ENCODE measurements around the gene BCAP29. TPM values are rescaled to one million over a fixed set of nuclear protein-coding genes. Genes with fewer than 3 reads are reported as not detected.

BCAP29 gene
- total and polyA plus RNA-seq, 11 donors: 42.5 to 241 (median 117) TPM

DNA sequence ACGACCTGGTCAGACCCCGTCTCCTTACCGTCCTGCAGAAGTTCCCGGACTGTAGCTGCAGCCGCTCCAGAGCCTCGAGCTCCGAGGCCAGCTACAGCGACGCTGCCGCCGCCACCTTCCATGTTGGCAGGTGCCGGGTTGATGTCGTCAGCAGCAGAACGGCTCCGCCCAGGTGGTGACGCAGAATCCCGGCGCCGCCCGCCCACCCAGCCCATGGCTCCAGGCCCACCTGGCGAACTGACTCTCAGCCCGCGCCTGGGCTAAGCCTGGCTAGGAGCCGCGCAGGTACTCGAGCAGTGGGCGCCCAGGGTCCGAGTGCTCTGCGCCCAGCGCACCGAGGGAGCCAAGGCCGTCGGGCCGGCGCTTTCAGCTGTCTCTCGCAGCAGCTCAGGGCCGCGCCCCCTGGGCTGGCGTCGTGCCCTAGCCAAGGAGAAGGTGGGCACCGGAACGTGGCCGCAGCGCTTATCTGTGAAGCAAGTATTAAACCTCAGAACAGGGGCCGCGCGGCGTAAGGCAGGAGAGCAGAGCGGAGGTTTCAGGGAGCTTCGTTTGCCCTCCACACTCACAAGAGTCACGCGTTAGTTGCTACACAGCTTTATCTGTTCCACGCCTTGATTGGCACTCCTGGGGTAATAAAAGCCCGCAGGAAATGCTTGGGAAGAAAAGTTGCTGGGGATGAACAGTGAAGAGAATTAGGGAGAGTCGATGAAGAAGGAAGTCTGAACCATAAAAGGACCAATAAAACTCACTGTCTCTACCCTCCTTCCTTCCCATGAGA is 16.1 kb upstream of the BCAP29 start, which contains the start of the genes COG5 and DUS4L:
Gene COG5, minus strand, starts transcription at position 146 of the 778 bp plus-strand sequence. Its CDS starts 24 bp downstream, at position 122.
Gene DUS4L, plus strand, starts transcription at position 197 of the 778 bp plus-strand sequence. CDS start 3,100 bp downstream, outside the sequence.
- H3K36me3 ChIP-seq: peaks cover 0 to 4% (median 0%) of the 10 kb centered on the region in 9 donors
- TF ChIP-seq CTCF (IDR thresholded peaks at IDR 0.05): peak in 1 of 12 donors; percentile 3
- peak in 1 of 2 donors; percentile 66 for TF ChIP-seq POLR2A (IDR thresholded peaks at IDR 0.05)
- DNase-seq (peak; percentile 82 to 92 (median 87)), ATAC-seq (peak; percentile 92 to 97 (median 96))
- H3K27ac ChIP-seq: peak within 1 kb of the TSS; percentile 88 to 99 (median 94)
- 0 to 1% (median 0%) methylated on average over 18 to 55 of the region's 55 CpGs for WGBS, 4 donors
- H3K4me3 ChIP-seq: peak within 1 kb of the TSS; percentile 70 to 97 (median 83)
- no peaks in the 10 kb centered on the region for H3K27me3 ChIP-seq
- peaks cover 6 to 54% (median 40%) of the 10 kb centered on the region in 12 donors for H3K4me1 ChIP-seq
- intact Hi-C loops (cut with DNase I): loop anchor here in 8 of 10 donors (1.0 to 10.0 kb wide), 10 partner anchors 16 to 359 kb away; partner anchors contain the start of genes BCAP29 (in 1 of the 8), CBLL1 (in 1 of the 8) and GPR22 (in 1 of the 8)
- H3K9me3 ChIP-seq: no peaks in the 10 kb centered on the region

DNA sequence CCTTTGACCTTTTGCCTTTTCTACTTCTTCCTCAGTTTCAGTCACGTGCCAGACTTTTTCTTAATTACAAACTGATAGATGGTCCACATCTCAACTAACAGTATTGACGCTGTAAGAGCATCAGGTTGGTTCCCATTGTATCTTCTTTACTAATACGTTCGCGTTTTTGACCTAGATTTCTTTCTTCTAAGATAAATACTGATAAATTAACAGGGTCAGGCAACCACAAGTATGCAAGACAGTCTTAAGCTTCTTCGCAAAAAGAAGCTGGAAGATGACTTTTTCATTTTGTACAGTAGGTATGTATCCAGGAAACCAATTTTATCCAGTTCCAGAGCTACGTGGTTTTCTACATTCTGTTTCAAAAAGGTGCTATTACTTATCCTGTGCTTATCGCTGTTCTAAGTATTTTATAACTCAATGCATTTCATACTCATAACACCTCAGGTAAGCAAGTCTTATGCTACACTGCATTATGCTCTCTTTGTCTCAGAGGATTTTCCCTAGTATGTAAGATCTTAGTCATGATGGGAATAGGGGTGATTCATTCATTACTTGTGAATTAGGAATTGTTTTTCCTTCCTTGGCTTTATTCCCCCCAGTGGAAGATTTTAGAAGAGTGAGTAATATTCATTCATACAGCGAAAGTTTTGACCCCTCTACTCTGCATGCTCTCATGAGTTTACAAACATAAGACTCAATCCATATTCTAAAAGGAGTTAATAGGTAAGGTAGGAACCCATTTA is 15.3 kb upstream of the BCAP29 start:
- Histone ChIP-seq H3K9me3 (no peaks in the 10 kb centered on the region), H3K4me3 (peak overlapping the region; percentile 70 to 97 (median 83)), H3K27ac (peak overlapping the region; percentile 88 to 99 (median 94)), H3K4me1 (peaks cover 4 to 46% (median 33%) of the 10 kb centered on the region in 12 donors), H3K27me3 (no peaks in the 10 kb centered on the region), H3K36me3 (peaks cover 0 to 8% (median 0%) of the 10 kb centered on the region in 9 donors)
- intact Hi-C loops (cut with DNase I): loop anchor here in 8 of 10 donors (5.0 to 10.0 kb wide), 9 partner anchors 80 to 360 kb away; partner anchors contain the start of genes CBLL1 (in 1 of the 8) and GPR22 (in 1 of the 8)
- ATAC-seq (no peak), DNase-seq (no peak)
- TF ChIP-seq POLR2A (IDR thresholded peaks at IDR 0.05) (no peak), CTCF (IDR thresholded peaks at IDR 0.05) (no peak)
- 49 to 53% (median 50%) methylated on average over 9 of the region's 9 CpGs for WGBS, 4 donors

GRCh38 chr7:107570298-107570697 is 9.7 kb upstream of the BCAP29 start:
- Histone ChIP-seq H3K27ac (no peak overlapping the region), H3K27me3 (no peaks in the 10 kb centered on the region), H3K4me3 (no peak overlapping the region), H3K9me3 (no peaks in the 10 kb centered on the region), H3K36me3 (peaks cover 0 to 48% (median 23%) of the 10 kb centered on the region in 9 donors), H3K4me1 (peaks cover 0 to 1% (median 0%) of the 10 kb centered on the region in 12 donors)
- TF ChIP-seq CTCF (IDR thresholded peaks at IDR 0.05): no peak
- no peak for TF ChIP-seq POLR2A (IDR thresholded peaks at IDR 0.05)
- DNase-seq: no peak
- 93 to 98% (median 97%) methylated on average over 2 of the region's 2 CpGs for WGBS, 4 donors
- intact Hi-C loops (cut with DNase I): loop anchor here in 2 of 10 donors (10.0 kb wide), 2 partner anchors 95 to 105 kb away; partner anchors contain the start of gene GPR22 (in 1 of the 2)
- ATAC-seq: no peak

Measured in heart left ventricle (tissue), 16 donors.